ENCODE results near the gene SND1.

Gene SND1

DNA sequence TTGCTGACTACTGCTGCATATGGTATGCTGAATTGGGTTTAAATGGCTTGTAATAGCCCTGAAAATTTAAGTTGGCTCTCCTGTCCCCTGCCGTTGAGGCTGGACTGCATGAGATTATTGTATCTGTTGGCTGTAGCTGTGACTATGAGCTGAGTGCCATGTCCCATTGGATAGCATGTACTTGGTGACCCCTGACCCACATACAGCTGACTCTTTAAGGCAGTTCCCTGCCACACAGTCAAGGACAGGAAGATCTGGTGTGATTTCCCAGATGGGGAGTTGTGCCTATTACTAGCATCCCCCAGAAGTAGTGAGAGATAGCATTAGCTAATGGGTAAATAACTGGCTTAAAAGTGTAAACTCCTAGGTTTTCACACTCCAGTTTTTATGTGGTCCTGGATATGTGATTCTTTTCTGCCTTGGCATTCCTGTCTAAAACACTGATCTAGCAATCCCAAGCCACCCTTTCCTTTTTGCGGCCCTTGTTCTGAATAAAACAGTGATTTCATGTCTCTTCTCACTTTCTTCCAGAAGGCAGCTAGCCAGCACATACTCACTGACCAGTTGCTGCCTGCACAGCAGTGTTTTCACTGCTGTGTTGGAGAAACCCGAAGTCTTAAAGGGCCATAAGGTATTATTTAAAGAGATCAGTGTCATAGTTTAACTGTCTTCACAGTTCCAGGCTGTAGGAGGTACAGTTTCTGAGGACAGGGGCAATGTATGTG, 343.3 kb downstream of the SND1 start:
- no peak for DNase-seq (ENCODE audit: low read depth in 2 of 2)

DNA sequence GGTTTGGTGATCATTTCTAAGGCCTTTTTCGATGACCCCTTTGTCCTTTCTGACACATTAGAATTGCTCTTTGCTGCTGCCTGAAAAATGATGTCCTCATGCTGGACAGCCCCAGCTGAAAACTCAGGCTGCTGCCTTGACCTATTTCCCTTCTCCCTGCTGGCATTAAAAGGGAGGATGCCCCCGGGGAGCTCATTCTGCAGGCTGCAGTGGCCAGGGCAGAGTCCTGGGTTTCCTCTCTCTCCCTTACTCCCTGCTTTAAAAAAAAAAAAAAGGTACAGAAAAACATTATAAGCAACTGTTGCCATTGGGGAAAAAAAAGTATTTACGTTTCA, 343.9 kb downstream of the SND1 start:
- DNase-seq (ENCODE audit: low read depth in 2 of 2) = no peak

DNA sequence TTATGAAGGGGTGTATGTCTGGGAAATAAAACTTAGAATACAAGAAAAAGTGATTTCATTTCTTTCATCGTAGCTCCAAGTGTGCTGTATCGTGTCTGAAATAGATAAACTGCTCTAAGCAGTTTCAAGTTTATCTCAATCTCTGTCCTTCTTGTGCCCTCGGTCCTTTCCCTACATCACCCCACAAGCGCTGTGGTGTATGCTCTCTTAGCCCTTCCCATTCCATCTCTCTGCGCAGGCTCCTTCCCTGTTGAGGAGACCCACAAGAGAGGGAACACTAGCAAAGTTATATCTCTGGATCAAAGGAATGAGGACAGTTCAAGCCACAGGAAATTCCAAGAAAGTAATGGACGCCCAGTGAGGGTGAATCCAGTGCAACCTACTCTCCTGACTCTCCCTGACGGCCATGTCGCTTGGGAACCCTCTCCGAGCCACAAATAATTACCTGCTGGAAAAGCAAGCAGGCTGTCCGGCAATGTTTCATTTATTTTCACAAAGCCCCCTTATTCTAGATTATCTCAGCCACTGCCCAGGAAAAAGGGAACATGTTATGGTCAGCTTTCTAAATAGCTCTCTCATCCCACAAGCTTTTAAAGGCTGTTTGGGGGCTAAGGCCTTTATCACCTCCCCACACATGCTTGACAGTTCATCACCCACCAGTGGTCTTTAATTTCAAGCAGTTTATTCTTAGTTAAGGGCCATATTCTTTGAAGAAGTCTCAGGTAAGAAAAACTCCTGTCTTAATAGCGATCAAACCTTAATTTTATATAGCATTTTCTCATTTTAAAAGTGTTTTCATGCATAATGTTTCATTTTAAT, 344.5 kb downstream of the SND1 start:
- no peak for DNase-seq (ENCODE audit: low read depth in 2 of 2)

DNA sequence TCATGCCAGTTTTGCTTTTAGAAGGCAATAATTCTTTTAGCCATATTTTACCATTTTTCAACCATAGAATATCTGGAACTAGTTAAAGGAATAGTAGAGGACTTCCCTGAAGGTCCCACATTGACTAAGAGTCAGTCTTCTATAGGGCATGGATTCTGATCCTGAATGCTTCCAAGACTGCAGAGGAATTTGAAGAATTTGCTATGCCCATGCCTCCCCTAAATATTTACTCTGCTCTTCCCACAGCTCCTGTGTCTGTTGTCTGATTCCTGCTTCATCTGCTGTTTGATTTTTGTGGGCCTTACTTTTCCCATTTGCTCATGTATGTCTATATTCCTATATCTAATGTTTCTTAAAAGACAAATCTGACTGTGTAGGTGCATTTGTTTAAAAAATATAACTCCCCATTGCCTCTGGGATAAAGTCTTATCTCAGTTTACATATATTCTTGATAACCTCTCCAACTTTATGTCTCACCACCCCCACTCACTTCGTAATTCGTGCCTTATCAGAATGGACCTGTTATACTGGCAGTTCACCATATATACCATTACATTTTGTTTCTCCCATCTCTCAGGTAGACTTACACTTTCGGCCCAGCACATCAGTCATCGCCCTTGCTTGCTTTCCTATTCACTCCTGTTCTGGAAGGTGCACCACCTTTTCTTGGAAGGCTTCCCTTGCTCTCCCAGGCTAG, 345.4 kb downstream of the SND1 start:
- DNase-seq (ENCODE audit: low read depth in 2 of 2) = no peak

GRCh38 chr7:127998671-127999070, 346.7 kb downstream of the SND1 start:
- no peak for DNase-seq (ENCODE audit: low read depth in 2 of 2)

DNA sequence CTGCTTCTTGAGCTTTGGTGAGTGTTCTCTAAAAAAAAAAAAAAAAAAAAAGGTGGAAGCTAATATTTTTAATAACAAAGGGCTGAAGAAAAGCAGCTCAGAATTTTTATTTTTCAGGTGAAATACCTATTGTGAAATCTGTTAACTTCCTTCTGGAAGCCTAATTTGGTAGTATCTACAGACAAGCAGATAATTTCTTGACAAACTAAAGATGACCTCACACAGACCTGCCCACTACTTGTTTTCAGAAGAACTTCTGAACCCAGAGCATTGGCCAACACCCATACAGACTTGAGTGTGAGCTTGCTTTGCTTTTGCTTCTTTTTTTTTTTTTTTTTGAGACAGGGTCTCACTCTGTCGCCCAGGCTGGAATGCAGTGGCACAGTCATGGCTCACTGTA, 348.1 kb downstream of the SND1 start:
- no peak for DNase-seq (ENCODE audit: low read depth in 2 of 2)

DNA sequence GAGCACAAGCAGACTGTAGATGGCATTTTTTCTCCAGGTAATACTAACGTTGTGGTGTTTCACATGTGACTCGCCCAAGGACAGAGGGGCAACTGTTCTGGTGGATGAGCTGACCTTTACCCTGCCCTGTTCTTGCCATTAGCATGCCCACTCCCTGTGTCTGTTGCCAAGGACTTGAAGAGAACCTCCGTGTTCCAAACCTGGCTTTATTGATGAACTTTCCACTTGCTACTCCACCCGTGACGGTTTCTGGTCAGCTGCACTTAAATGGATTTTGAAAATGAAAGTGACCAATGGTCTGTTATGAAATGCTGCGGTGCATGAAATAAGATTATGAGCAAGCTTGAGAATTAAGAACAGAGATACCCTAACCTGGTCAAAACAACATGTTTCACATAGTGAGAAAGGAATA, 348.9 kb downstream of the SND1 start:
- no peak for DNase-seq (ENCODE audit: low read depth in 2 of 2)

DNA sequence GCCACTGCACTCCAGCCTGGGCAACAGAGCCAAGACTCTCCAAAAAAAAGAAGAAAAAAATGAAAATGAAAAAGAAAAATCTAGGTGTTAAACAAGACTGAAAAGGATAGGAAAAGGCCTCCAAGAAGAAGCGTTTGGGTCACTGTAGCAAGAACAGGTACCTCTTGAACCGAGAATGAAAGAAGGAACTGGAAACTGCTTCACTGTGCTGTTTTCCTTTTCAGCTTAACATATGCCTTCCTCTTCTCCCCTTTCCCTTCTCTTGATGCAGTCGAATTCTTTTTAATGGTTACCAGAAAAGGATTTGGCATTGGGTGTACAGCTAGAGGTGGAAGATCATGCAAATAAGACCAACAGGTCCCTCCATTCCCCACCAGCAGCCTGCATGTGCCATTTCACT, 351.2 kb downstream of the SND1 start:
- DNase-seq (ENCODE audit: low read depth in 2 of 2) = no peak

- no peak for DNase-seq (ENCODE audit: low read depth in 2 of 2)
Measured at GRCh38 chr7:128003787-128004186, 351.8 kb downstream of the SND1 start.

DNA sequence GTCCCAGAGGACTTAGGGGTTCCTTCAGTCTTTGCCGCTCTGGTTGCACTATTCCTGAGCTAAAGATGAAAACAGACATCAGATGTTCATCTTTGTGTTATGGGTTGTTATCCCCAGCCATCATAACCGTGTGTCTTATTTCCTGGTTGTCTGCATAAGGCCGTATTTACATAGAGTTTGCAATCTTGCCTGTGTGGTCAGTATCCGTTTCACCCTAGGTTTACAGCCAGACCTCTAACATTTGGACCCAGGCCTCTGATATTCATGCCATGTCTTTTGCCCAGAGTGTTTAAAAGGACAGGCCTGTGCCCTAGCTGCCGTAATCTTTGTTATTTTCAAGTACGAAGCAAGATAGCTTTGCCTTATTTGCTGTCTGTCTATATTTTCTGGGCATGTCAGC, 352.6 kb downstream of the SND1 start:
- DNase-seq (ENCODE audit: low read depth in 2 of 2) = no peak

GRCh38 chr7:128005117-128005516, 353.1 kb downstream of the SND1 start:
- no peak for DNase-seq (ENCODE audit: low read depth in 2 of 2)

DNA sequence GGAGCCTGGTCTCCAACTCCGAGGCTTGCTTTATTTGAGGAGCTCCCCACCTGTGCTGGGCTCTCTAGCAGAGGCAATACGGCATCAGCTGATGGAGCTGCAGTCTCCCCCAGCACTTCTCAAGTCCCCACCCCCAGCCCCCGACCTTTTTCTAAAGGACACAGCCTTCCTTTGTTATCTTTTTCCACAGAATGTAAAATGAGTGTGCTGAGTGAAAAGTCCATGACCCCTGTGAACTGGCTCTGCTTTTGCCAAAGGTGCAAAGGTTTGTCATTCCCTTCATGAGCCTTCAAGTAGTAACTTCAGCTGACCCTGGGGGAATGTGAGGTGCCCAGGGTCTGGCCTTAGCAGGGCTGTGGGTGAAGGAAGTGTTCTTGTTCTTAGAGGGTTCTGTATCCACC, 353.8 kb downstream of the SND1 start:
- DNase-seq (ENCODE audit: low read depth in 2 of 2) = no peak

DNA sequence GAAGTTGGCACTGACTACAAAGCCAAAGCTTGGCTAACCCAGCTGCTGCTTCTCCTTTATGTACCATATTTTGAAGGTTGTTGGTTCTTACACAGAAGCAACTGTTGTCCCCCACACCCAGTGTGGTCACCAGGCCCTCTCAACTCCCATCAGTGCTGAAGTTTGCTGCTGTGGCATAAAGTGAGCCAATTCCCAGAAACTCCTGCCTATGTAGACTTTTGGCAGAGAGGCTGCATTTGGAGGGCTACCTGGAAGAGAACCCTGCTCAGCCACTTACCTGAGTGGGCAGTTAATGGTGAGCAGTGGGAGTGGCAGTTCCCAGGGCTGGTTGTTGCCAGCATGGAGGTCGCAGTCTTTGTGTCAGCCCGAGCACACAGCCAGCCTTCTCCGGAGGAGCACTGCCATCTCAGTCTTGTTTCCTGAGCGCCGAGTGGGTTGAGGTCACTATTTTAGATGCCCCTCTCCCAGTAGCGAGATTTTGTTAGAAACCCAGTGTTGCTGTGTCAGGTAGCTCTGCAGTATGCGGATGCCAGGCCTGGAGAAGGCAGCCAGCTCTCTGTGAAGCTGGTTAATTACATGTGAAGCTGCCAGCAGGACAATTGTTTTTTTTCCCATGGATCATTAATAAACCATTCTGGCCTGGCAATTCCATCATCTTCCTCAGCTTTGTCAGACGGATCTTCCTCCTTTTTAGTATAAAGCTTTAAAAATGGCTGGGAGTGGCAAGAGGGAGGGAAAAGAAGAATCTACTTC, 354.7 kb downstream of the SND1 start:
- no peak for DNase-seq (ENCODE audit: low read depth in 2 of 2)

- DNase-seq (ENCODE audit: low read depth in 2 of 2) = no peak
Measured at GRCh38 chr7:128007303-128007680, 355.3 kb downstream of the SND1 start.

DNA sequence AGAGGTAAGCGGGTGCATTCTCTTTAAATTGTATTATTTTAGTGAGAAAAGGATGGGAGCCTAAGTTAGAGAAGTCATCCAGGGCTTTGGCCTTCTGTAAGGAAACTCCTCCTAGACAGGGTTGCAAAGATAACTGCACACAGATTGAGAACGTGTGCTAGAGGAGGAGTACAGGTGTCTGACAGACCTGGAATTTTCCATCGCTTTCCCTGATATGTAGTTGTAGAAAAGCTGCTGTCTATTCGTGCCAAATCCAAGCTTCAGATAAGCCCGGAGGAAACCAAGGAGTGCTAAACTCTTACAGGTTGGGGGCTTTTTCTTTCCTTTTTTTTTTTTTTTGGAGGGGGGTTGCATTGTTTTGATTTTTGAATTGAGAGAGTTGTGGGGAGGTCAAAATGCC, 356.1 kb downstream of the SND1 start:
- no peak for DNase-seq (ENCODE audit: low read depth in 2 of 2)

DNA sequence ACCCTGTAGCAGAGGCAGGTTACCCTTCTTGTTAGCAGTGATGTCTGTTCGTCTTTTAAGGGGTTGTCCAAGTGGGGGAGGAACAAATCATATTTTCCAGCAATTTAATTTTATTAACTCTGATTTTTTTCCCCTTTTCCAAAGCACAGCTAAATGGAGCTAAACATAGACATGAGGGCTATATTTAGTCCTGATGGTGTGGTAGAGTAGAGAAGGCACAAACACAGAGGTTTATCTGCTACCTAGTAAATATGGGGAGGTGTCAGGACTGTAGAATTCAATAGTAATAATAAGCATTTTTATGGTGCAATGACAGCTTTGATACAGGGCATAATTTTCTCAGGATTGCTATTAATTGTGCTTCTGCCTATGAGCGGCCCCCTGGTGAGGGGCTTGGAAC, 356.8 kb downstream of the SND1 start:
- DNase-seq (ENCODE audit: low read depth in 2 of 2) = no peak

GRCh38 chr7:128010391-128011127, 358.6 kb downstream of the SND1 start:
- no peak for DNase-seq (ENCODE audit: low read depth in 2 of 2)

DNA sequence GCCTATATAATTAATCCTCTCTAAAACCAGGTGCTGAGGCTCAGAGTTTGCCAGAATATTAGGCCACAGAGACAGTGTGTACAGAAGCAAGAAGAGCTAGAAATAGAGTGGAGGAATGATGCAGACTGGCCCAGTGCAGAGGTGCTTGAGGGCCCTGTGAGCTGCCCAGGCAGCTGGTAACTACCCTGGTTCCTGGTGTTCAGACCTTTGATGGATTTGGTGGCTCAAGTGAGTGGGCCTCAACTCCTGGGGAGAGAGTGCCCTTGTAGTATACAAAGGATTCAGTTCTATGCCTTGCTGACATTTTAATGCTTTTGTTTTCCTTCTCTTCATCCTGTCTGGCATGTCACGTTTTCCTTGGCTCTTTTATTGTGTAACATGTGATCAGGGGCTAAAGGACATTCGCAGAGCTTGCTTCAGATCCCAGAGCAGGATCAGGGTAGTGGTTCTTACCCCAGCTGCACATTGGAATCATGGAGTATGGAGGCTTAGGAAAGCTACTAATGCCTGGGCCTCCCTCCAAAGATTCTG, 359.2 kb downstream of the SND1 start:
- no peak for DNase-seq (ENCODE audit: low read depth in 2 of 2)

GRCh38 chr7:128014811-128015210, 362.8 kb downstream of the SND1 start:
- DNase-seq (ENCODE audit: low read depth in 2 of 2) = no peak

DNA sequence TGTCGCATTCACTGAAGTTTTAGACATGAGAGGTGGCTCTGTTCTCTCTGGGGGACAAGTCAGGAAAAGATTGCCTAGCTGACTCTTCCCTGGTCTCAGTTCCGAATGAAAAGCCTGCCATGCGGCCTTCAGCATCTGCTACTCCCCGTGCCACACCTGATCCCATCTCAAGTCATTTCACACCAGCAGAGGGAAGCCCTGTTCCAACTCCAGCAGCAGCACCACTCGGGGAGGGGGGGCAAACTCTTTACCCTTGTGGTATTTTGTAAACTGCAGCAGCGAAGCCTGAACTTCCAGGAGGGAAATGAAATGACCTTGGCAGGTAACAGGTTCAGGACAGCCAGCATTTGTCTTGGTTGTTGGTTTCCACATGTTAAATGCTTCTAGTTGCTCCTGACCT, 365.5 kb downstream of the SND1 start:
- DNase-seq (ENCODE audit: low read depth in 2 of 2) = no peak
